GM23338 (cell line): ENCODE measurements around the gene PANK4.

Experiments used
- CREB1 ChIP-seq: fragments of 250-450 bp; sonication (Bioruptor Pico); IDR thresholded peaks from 2 replicates; pipeline ENCODE4 v1.5.0; 2020; ENCODE audit warnings: low read depth, mild to moderate bottlenecking, moderate library complexity
- CTCF ChIP-seq, 2 experiments: fragments of 200-600 bp in 1 of 2; sonication (generic) in 1 of 2; conservative IDR thresholded peaks; 2 replicates each; pipeline versions ENCODE4 v1.5.1 to v1.6.1; 2016 to 2017; ENCODE audit warnings: antibody characterized with exemption in 2 of 2, low read depth in 2 of 2, mild to moderate bottlenecking in 2 of 2, moderate library complexity in 1 of 2
- ETS1 ChIP-seq: IDR thresholded peaks from 2 replicates; pipeline ENCODE4 v1.6.1; 2016; ENCODE audit warnings: antibody characterized with exemption
- EZH2 ChIP-seq: fragments of 200-600 bp; sonication (generic); IDR thresholded peaks from one replicate; pipeline ENCODE4 v1.8.0; 2017; ENCODE audit warnings: antibody characterized with exemption, mild to moderate bottlenecking, low read depth; ENCODE audit not compliant: unreplicated experiment
- EZH2phosphoT487 ChIP-seq: fragments of 200-600 bp; sonication (generic); IDR thresholded peaks from one replicate; pipeline ENCODE4 v1.8.1; 2018; ENCODE audit warnings: antibody characterized with exemption; ENCODE audit not compliant: unreplicated experiment
- JUNB ChIP-seq: IDR thresholded peaks from one replicate; pipeline ENCODE4 v1.6.1; 2016; ENCODE audit warnings: antibody characterized with exemption; ENCODE audit not compliant: unreplicated experiment
- POLR2AphosphoS5 ChIP-seq: IDR thresholded peaks from 2 replicates; pipeline ENCODE4 v1.6.1; 2016; ENCODE audit warnings: antibody characterized with exemption, low read depth
- ZNF114 ChIP-seq: fragments of 250-450 bp; sonication (Bioruptor Pico); IDR thresholded peaks from 2 replicates; pipeline ENCODE4 v1.5.0; 2020; ENCODE audit warnings: mild to moderate bottlenecking, moderate library complexity
- ZNF331 ChIP-seq: fragments of 250-450 bp; sonication (Bioruptor Pico); IDR thresholded peaks from 2 replicates; pipeline ENCODE4 v1.5.0; 2020; ENCODE audit warnings: low read depth, mild to moderate bottlenecking, moderate library complexity
- TF ChIP-seq, protein P1 (sequence below): IDR thresholded peaks from one replicate; pipeline ENCODE4 v1.6.1; 2018; ENCODE audit warnings: antibody characterized with exemption; ENCODE audit not compliant: unreplicated experiment

GRCh38 chr1:2473198-2473597 is 53.2 kb downstream of the PANK4 start:
- no peak for TF ChIP-seq CTCF (conservative IDR thresholded peaks at IDR 0.05; ENCODE audit: low read depth in 2 of 2)
- no peak for TF ChIP-seq EZH2
- TF ChIP-seq POLR2AphosphoS5: no peak
- no peak for TF ChIP-seq JUNB
- TF ChIP-seq EZH2phosphoT487: no peak
- TF ChIP-seq, protein P1, sequence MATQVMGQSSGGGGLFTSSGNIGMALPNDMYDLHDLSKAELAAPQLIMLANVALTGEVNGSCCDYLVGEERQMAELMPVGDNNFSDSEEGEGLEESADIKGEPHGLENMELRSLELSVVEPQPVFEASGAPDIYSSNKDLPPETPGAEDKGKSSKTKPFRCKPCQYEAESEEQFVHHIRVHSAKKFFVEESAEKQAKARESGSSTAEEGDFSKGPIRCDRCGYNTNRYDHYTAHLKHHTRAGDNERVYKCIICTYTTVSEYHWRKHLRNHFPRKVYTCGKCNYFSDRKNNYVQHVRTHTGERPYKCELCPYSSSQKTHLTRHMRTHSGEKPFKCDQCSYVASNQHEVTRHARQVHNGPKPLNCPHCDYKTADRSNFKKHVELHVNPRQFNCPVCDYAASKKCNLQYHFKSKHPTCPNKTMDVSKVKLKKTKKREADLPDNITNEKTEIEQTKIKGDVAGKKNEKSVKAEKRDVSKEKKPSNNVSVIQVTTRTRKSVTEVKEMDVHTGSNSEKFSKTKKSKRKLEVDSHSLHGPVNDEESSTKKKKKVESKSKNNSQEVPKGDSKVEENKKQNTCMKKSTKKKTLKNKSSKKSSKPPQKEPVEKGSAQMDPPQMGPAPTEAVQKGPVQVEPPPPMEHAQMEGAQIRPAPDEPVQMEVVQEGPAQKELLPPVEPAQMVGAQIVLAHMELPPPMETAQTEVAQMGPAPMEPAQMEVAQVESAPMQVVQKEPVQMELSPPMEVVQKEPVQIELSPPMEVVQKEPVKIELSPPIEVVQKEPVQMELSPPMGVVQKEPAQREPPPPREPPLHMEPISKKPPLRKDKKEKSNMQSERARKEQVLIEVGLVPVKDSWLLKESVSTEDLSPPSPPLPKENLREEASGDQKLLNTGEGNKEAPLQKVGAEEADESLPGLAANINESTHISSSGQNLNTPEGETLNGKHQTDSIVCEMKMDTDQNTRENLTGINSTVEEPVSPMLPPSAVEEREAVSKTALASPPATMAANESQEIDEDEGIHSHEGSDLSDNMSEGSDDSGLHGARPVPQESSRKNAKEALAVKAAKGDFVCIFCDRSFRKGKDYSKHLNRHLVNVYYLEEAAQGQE: no peak
- no peak for TF ChIP-seq CREB1 (CRISPR knock-in tag)
- TF ChIP-seq ZNF114: no peak
- no peak for TF ChIP-seq ZNF331 (CRISPR knock-in tag)
- TF ChIP-seq ETS1: no peak
